K562 (cell line): ENCODE results near the gene ISG20L2. TPM values are rescaled to one million over a fixed set of nuclear protein-coding genes. Genes with fewer than 3 reads are reported as not detected.

ENCODE experiments used
- ATAC-seq: fragments of 200-7000 bp; cut with Tn5 transposase; 3 replicates; pipeline ENCODE4 v1.9.1; 2020; ENCODE audit warnings: moderate library complexity
- BruUV-seq: library from RNA; stranded (reverse); fragments of 400-500 nt; replicated peaks from 2 replicates; lab custom pipeline; 2021; lab: Mats Ljungman, UMichigan
- CTCF ChIA-PET: fragments of 300-600 bp; formaldehyde crosslinking; extraction: SDS; loops from one replicate; lab custom pipeline; 2021; ENCODE audit warnings: low intra/inter-chr PET ratio; lab: Yijun Ruan, JAX
- POLR2A ChIA-PET: fragments of 300-600, 350-650 bp; sonication (Branson Sonifier 250); formaldehyde crosslinking; extraction: SDS; loops from one replicate; lab custom pipeline; 2021; ENCODE audit warnings: antibody characterized with exemption, inconsistent platforms; lab: Yijun Ruan, JAX
- DNase-seq, 4 experiments: peaks; one replicate each; pipeline versions ENCODE4 v3.0.0 to v3.0.0-alpha.2; 2011 to 2018; ENCODE audit warnings: low spot score in 3 of 4, mixed read lengths in 3 of 4; ENCODE audit errors: extremely low read depth in 1 of 4
- FAIRE-seq: peaks from 2 replicates; lab custom pipeline; 2011; peaks lifted over from hg19 to GRCh38; lab: Jason Lieb, UNC
- H2AFZ ChIP-seq: 2 replicates; pipeline ENCODE4 v1.6.0; 2011; ENCODE audit warnings: low read depth, low read length, control low read depth, inconsistent platforms
- H3K27ac ChIP-seq: fragments of 200-600 bp; 3 replicates; pipeline ENCODE4 v1.8.0; 2011; ENCODE audit warnings: low read depth, mild to moderate bottlenecking, control low read depth, inconsistent platforms, low read length, moderate library complexity, mixed read lengths; ENCODE audit errors: extremely low read depth
- H3K27me3 ChIP-seq, 2 experiments: fragments of 300-600 bp in 1 of 2; 2 replicates in 1 of 2; 3 replicates in 1 of 2; pipeline versions ENCODE4 v1.6.0 to v1.8.0; 2011; ENCODE audit warnings: inconsistent platforms in 2 of 2, low read length in 2 of 2, mild to moderate bottlenecking in 1 of 2, mixed read lengths in 1 of 2, moderate library complexity in 1 of 2; ENCODE audit not compliant: control insufficient read depth in 2 of 2, insufficient read depth in 2 of 2
- H3K36me3 ChIP-seq: fragments of 300-600 bp; 3 replicates; pipeline ENCODE4 v1.8.0; 2011; ENCODE audit warnings: mild to moderate bottlenecking, low read length, inconsistent platforms; ENCODE audit not compliant: control insufficient read depth, insufficient read depth
- H3K4me1 ChIP-seq, 2 experiments: fragments of 200-600 bp in 1 of 2; replicated peaks in 1 of 2; 2 replicates in 1 of 2; 3 replicates in 1 of 2; pipeline versions ENCODE4 v1.5.1 to v1.8.0; 2011; ENCODE audit warnings: inconsistent platforms in 2 of 2, low read length in 2 of 2, mild to moderate bottlenecking in 1 of 2, mixed read lengths in 1 of 2, moderate library complexity in 1 of 2; ENCODE audit not compliant: control insufficient read depth in 2 of 2, insufficient read depth in 2 of 2
- H3K4me2 ChIP-seq: 2 replicates; pipeline ENCODE4 v1.6.1; 2011; ENCODE audit warnings: low read length, control low read depth, inconsistent platforms, mixed read lengths; ENCODE audit not compliant: insufficient read depth
- H3K4me3 ChIP-seq: fragments of 200-600 bp; sonication (generic), shearing (Covaris generic); 2 replicates; pipeline ENCODE4 v1.5.1; 2016; ENCODE audit warnings: control low read depth, inconsistent platforms
- H3K79me2 ChIP-seq: fragments of 200-600 bp; 3 replicates; pipeline ENCODE4 v1.8.0; 2011; ENCODE audit warnings: low read length, inconsistent platforms; ENCODE audit not compliant: control insufficient read depth, insufficient read depth
- H3K9ac ChIP-seq, 2 experiments: 2 replicates each; pipeline versions ENCODE4 v1.6.0 to v1.6.1; 2011; ENCODE audit warnings: low read depth in 2 of 2, low read length in 2 of 2, control low read depth in 1 of 2, inconsistent platforms in 1 of 2, mild to moderate bottlenecking in 1 of 2, mixed read lengths in 1 of 2; ENCODE audit not compliant: insufficient read depth in 1 of 2
- H3K9me1 ChIP-seq: one replicate; pipeline ENCODE4 v1.6.0; 2011; ENCODE audit warnings: inconsistent platforms, mild to moderate bottlenecking, low read length, moderate library complexity; ENCODE audit not compliant: control insufficient read depth, insufficient read depth
- H3K9me3 ChIP-seq: replicated peaks from 2 replicates; pipeline ENCODE4 v1.5.1; 2011; ENCODE audit warnings: low read depth, low read length, inconsistent platforms; ENCODE audit not compliant: control insufficient read depth, insufficient read depth
- H4K20me1 ChIP-seq: replicated peaks from 2 replicates; pipeline ENCODE4 v1.6.1; 2011; ENCODE audit warnings: low read length, inconsistent platforms, mixed read lengths; ENCODE audit not compliant: control insufficient read depth, insufficient read depth
- BMI1 ChIP-seq: fragments of 150-350 bp; IDR thresholded peaks from 2 replicates; pipeline ENCODE4 v1.6.1; 2014; ENCODE audit warnings: low read length
- HDAC3 ChIP-seq: fragments of 450-650 bp; IDR thresholded peaks from 2 replicates; pipeline ENCODE4 v1.6.1; 2018; ENCODE audit warnings: borderline replicate concordance, mild to moderate bottlenecking, moderate library complexity; ENCODE audit not compliant: partially characterized antibody
- HINFP ChIP-seq: fragments of 450-650 bp; conservative IDR thresholded peaks from 2 replicates; pipeline ENCODE4 v1.6.1; 2016; ENCODE audit warnings: missing genetic modification characterization, low read depth, mild to moderate bottlenecking, control low read depth, missing compliant biosample characterization
- NR3C1 ChIP-seq: sonication (generic); formaldehyde crosslinking; IDR thresholded peaks from 2 replicates; pipeline ENCODE4 v1.8.1; 2022; ENCODE audit warnings: missing genetic modification reagents
- RBBP5 ChIP-seq: fragments of 200-600 bp; sonication (generic); IDR thresholded peaks from 2 replicates; pipeline ENCODE4 v1.6.1; 2012; ENCODE audit warnings: borderline replicate concordance, mild to moderate bottlenecking, low read length, control low read depth, inconsistent platforms; ENCODE audit not compliant: insufficient read depth, poor library complexity, severe bottlenecking
- ZNF717 ChIP-seq: fragments of 250-450 bp; sonication (Bioruptor Pico); IDR thresholded peaks from 2 replicates; pipeline ENCODE4 v1.5.0; 2021
- WGBS: fragments of 100-300 bp; shearing (Covaris generic); methylation state at CpG from one replicate; pipeline ENCODE4 v1.1.6; 2016; ENCODE audit warnings: low coverage, mixed read lengths; ENCODE audit not compliant: insufficient coverage; ENCODE audit errors: missing lambda C conversion rate; 5-methylcytosine and 5-hydroxymethylcytosine counted together
- in situ Hi-C: fragments of 300-500 bp; cut with MboI; formaldehyde crosslinking; loops from 4 replicates; pipeline ENCODE4 v1.15.0; 2018; ENCODE audit warnings: inconsistent platforms, mixed read lengths
- intact Hi-C: fragments of 100-400 bp; cut with micrococcal nuclease; formaldehyde crosslinking; loops from 2 replicates; pipeline ENCODE4 v1.14.2; 2022
- polyA plus RNA-seq, 8 experiments: library from polyadenylated mRNA; depleted of rRNA in 4 of 8; stranded (reverse) in 5 of 8; unstranded in 3 of 8; fragments of >200 nt; fragmentation: Nextera tagmentation in 2 of 8; fragmentation: Illumina TruSeq in 1 of 8; extraction: Ambion mirVana in 2 of 8; extraction: Trizol in 1 of 8; gene quantifications; 2 replicates each; pipeline versions ENCODE4 v1.2.1 to v1.2.3, GENCODE V29; 2011 to 2014; ENCODE audit warnings: inconsistent platforms in 1 of 8, missing spikeins in 1 of 8
- total RNA-seq, 7 experiments: library from RNA; depleted of rRNA in 6 of 7; stranded (reverse); fragments of >200 nt in 6 of 7; fragmentation: Illumina TruSeq in 2 of 7; extraction: Trizol in 2 of 7; gene quantifications; 2 replicates each; pipeline versions ENCODE4 v1.2.1 to v1.2.3, GENCODE V29; 2011 to 2021; ENCODE audit warnings: low replicate concordance in 1 of 7
- TF ChIP-seq, protein P1 (sequence below), 2 experiments: fragments of 450-650 bp; formaldehyde crosslinking in 1 of 2; IDR thresholded peaks; 2 replicates each; pipeline versions ENCODE4 v1.4.0 to v1.6.1; 2014 to 2020; ENCODE audit warnings: mild to moderate bottlenecking in 2 of 2, borderline replicate concordance in 1 of 2, low read depth in 1 of 2

The ISG20L2 gene
- total and polyA plus RNA-seq, 9 of the 15 experiments (the other 6 are each of a cell fraction or from before 2014, with no cell fraction given), result 21.3 to 130 (median 50.3) TPM

GRCh38 chr1:156680056-156680455, 48.5 kb downstream of the ISG20L2 start:
- 4% methylated on average over 2 of the region's 2 CpGs for WGBS
- CTCF ChIA-PET, result interaction anchor here (1.0 to 4.8 kb wide), 2 partner anchors 21 to 47 kb away, joined by 3 to 110 read pairs; no protein-coding TSS in a partner anchor
- POLR2A ChIA-PET, result interaction anchor here (0.7 to 2.3 kb wide), 3 partner anchors 17 to 178 kb away, joined by 3 to 5 read pairs (median 4); no protein-coding TSS in a partner anchor

More at GRCh38 chr1:156680056-156680455, 48.5 kb downstream of the ISG20L2 start:
- H2AFZ ChIP-seq, result no peak overlapping the region
- H4K20me1 ChIP-seq, result no peaks in the 10 kb centered on the region
- no peak for TF ChIP-seq NR3C1 (CRISPR knock-in tag)
- TF ChIP-seq, protein P1, sequence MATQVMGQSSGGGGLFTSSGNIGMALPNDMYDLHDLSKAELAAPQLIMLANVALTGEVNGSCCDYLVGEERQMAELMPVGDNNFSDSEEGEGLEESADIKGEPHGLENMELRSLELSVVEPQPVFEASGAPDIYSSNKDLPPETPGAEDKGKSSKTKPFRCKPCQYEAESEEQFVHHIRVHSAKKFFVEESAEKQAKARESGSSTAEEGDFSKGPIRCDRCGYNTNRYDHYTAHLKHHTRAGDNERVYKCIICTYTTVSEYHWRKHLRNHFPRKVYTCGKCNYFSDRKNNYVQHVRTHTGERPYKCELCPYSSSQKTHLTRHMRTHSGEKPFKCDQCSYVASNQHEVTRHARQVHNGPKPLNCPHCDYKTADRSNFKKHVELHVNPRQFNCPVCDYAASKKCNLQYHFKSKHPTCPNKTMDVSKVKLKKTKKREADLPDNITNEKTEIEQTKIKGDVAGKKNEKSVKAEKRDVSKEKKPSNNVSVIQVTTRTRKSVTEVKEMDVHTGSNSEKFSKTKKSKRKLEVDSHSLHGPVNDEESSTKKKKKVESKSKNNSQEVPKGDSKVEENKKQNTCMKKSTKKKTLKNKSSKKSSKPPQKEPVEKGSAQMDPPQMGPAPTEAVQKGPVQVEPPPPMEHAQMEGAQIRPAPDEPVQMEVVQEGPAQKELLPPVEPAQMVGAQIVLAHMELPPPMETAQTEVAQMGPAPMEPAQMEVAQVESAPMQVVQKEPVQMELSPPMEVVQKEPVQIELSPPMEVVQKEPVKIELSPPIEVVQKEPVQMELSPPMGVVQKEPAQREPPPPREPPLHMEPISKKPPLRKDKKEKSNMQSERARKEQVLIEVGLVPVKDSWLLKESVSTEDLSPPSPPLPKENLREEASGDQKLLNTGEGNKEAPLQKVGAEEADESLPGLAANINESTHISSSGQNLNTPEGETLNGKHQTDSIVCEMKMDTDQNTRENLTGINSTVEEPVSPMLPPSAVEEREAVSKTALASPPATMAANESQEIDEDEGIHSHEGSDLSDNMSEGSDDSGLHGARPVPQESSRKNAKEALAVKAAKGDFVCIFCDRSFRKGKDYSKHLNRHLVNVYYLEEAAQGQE (IDR thresholded peaks at IDR 0.05; ENCODE audit: borderline replicate concordance), result peak; percentile 56; the same call in 1 of the 2 replicates
- TF ChIP-seq, protein P1 (CRISPR knock-in tag; IDR thresholded peaks at IDR 0.05; ENCODE audit: low read depth), result no peak
- no peak for TF ChIP-seq RBBP5
- no peak for TF ChIP-seq HDAC3
- TF ChIP-seq BMI1, result no peak
- no peak for TF ChIP-seq ZNF717 (CRISPR knock-in tag)
- no peak for TF ChIP-seq HINFP (tag)
- TF ChIP-seq, all 486 proteins: peak for 1
- Histone ChIP-seq H3K27me3 (peaks cover 6 to 11% of the 10 kb centered on the region in 2 experiments; a peak in 4 of 5 replicates), H3K9ac (no peak overlapping the region), H3K9me1 (no peaks in the 10 kb centered on the region), H3K4me2 (no peak overlapping the region), H3K36me3 (no peaks in the 10 kb centered on the region), H3K9me3 (no peaks in the 10 kb centered on the region), H3K4me1 (peaks cover 10 to 25% of the 10 kb centered on the region in 2 experiments), H3K27ac (no peak overlapping the region), H3K4me3 (no peak overlapping the region), H3K79me2 (no peaks in the 10 kb centered on the region; the same call in 2 of the 3 replicates)
- no TSS peak for BruUV-seq
- intact Hi-C loops, result no loop called here
- DNase-seq, result no peak
- in situ Hi-C loops, result no loop called here
- no peak for ATAC-seq
- FAIRE-seq, result no peak
